B cell (primary cell): Measurements from ENCODE around the gene ZNF774. TPM values are rescaled to one million over a fixed set of nuclear protein-coding genes. Genes with fewer than 3 reads are reported as not detected.
A peak's percentile ranks its signal among the peaks of the same experiment; 100 is the strongest.
"Not testable (repeated sequence)": the region's sequence is repeated elsewhere in the genome, so short reads cannot be mapped to it uniquely, and the experiment has no call there.

Source experiments
- ATAC-seq: fragments of 200-7000 bp; cut with Tn5 transposase; one replicate; pipeline ENCODE4 v1.10.0; 2021; ENCODE audit warnings: low read depth, mild to moderate bottlenecking, moderate number of reproducible peaks, moderate library complexity
- CTCF ChIA-PET: fragments of 350-600 bp; sonication (Branson Sonifier 250); formaldehyde crosslinking; loops from one replicate; lab custom pipeline; 2021; ENCODE audit warnings: antibody characterized with exemption, inconsistent platforms; lab: Charles Lee
- POLR2A ChIA-PET: fragments of 350-600 bp; sonication (Branson Sonifier 250); formaldehyde crosslinking; loops from one replicate; lab custom pipeline; 2021; ENCODE audit warnings: antibody characterized with exemption; lab: Charles Lee
- DNase-seq: peaks from one replicate; pipeline ENCODE4 v3.0.0; 2013
- H2AFZ ChIP-seq: 2 replicates; pipeline ENCODE4 v1.6.1; 2012; ENCODE audit warnings: mild to moderate bottlenecking, low read depth, low read length; ENCODE audit not compliant: insufficient read depth, poor library complexity, severe bottlenecking
- H3K27ac ChIP-seq, 2 donors: 1 replicate in 1 of 2; 2 replicates in 1 of 2; pipeline ENCODE4 v1.5.1; 2012 to 2013; ENCODE audit warnings: low read length in 2 of 2, mild to moderate bottlenecking in 2 of 2, moderate library complexity in 1 of 2
- H3K27me3 ChIP-seq, 4 experiments: fragments of 200-600 bp in 1 of 4; sonication (generic) in 1 of 4; replicated peaks in 1 of 4; 1 replicate in 2 of 4; 2 replicates in 2 of 4; pipeline versions ENCODE4 v1.6.1 to v1.7.0; 2013 to 2016; ENCODE audit warnings: low read length in 3 of 4, mild to moderate bottlenecking in 2 of 4, mixed read lengths in 1 of 4, moderate library complexity in 1 of 4; ENCODE audit not compliant: insufficient read depth in 4 of 4, control insufficient read depth in 3 of 4; ENCODE audit errors: control extremely low read depth in 1 of 4
- H3K36me3 ChIP-seq, 2 experiments: replicated peaks in 1 of 2; 1 replicate in 1 of 2; 2 replicates in 1 of 2; pipeline versions ENCODE4 v1.6.1 to v1.7.1; 2013; ENCODE audit warnings: low read length in 1 of 2; ENCODE audit not compliant: insufficient read depth in 2 of 2, control insufficient read depth in 1 of 2; ENCODE audit errors: control extremely low read depth in 1 of 2, extremely low read depth in 1 of 2
- H3K4me1 ChIP-seq, 2 donors: fragments of 200-600 bp in 1 of 2; sonication (generic) in 1 of 2; 1 replicate in 1 of 2; 2 replicates in 1 of 2; pipeline versions ENCODE4 v1.5.1 to v1.6.1; 2013 to 2017; ENCODE audit warnings: low read length in 2 of 2; ENCODE audit not compliant: control insufficient read depth in 2 of 2, insufficient read depth in 2 of 2
- H3K4me2 ChIP-seq: replicated peaks from 2 replicates; pipeline ENCODE3; 2012; ENCODE audit warnings: mild to moderate bottlenecking, low read depth, low read length; ENCODE audit not compliant: poor library complexity, severe bottlenecking
- H3K4me3 ChIP-seq, 5 experiments: fragments of 200-600 bp in 1 of 5; sonication (generic) in 1 of 5; 1 replicate in 3 of 5; 2 replicates in 2 of 5; pipeline versions ENCODE4 v1.5.1 to v1.7.0; 2011 to 2016; ENCODE audit warnings: low read length in 4 of 5, mild to moderate bottlenecking in 4 of 5, low read depth in 2 of 5, control low read depth in 1 of 5, moderate library complexity in 1 of 5; ENCODE audit not compliant: insufficient read depth in 1 of 5; ENCODE audit errors: control extremely low read depth in 1 of 5, extremely low read depth in 1 of 5
- H3K79me2 ChIP-seq: fragments of 200-600 bp; sonication (generic); one replicate; pipeline ENCODE4 v1.6.0; 2016; ENCODE audit warnings: low read length; ENCODE audit not compliant: control insufficient read depth, insufficient read depth
- H3K9ac ChIP-seq: fragments of 200-600 bp; sonication (generic); 2 replicates; pipeline ENCODE4 v1.6.1; 2017; ENCODE audit warnings: mild to moderate bottlenecking, low read length, moderate library complexity
- H3K9me3 ChIP-seq, 3 donors: one replicate each; pipeline versions ENCODE4 v1.6.1 to v1.7.1; 2013; ENCODE audit warnings: low read length in 2 of 3; ENCODE audit not compliant: control insufficient read depth in 2 of 3, insufficient read depth in 1 of 3; ENCODE audit errors: control extremely low read depth in 1 of 3
- H4K20me1 ChIP-seq: 2 replicates; pipeline ENCODE4 v1.6.0; 2012; ENCODE audit warnings: mild to moderate bottlenecking, low read length; ENCODE audit not compliant: insufficient read depth, control insufficient read depth, poor library complexity, severe bottlenecking
- H3K27ac Mint-ChIP-seq: one replicate; pipeline ENCODE4 v1.8.0; 2021; ENCODE audit warnings: mixed read lengths
- H3K27me3 Mint-ChIP-seq: one replicate; pipeline ENCODE4 v1.8.0; 2021; ENCODE audit warnings: mixed read lengths
- H3K4me1 Mint-ChIP-seq: one replicate; pipeline ENCODE4 v1.8.0; 2021; ENCODE audit warnings: mixed read lengths
- H3K4me3 Mint-ChIP-seq: one replicate; pipeline ENCODE4 v1.8.0; 2021; ENCODE audit warnings: mixed read lengths
- H3K9me3 Mint-ChIP-seq: one replicate; pipeline ENCODE4 v1.8.0; 2022; ENCODE audit warnings: mixed read lengths; ENCODE audit not compliant: insufficient read depth
- EZH2 ChIP-seq: IDR thresholded peaks from 2 replicates; pipeline ENCODE4 v1.6.1; 2012; ENCODE audit warnings: borderline replicate concordance, low read depth, mild to moderate bottlenecking, moderate library complexity, low read length; ENCODE audit not compliant: insufficient read depth, poor library complexity, severe bottlenecking
- WGBS: methylation state at CpG from one replicate; pipeline ENCODE4 v1.1.5; 2013; ENCODE audit warnings: missing lambda C conversion rate; ENCODE audit not compliant: insufficient coverage; 5-methylcytosine and 5-hydroxymethylcytosine counted together
- intact Hi-C: fragments of 100-400 bp; cut with micrococcal nuclease; formaldehyde crosslinking; loops from one replicate; pipeline ENCODE4 v1.10.0; 2022
- polyA plus RNA-seq: library from polyadenylated mRNA; depleted of rRNA; stranded (reverse); fragments of >200 nt; gene quantifications from 2 replicates; pipeline ENCODE4 v1.2.3, GENCODE V29; 2012
- total RNA-seq, 2 donors: library from RNA; stranded (reverse); fragments of 120-200 nt in 1 of 2; gene quantifications; 1 replicate in 1 of 2; 2 replicates in 1 of 2; pipeline versions ENCODE4 v1.2.3 to v1.2.4, GENCODE V29; 2013 to 2022
- TF ChIP-seq, protein P1 (sequence below): fragments of 200-600 bp; IDR thresholded peaks from one replicate; pipeline ENCODE4 v1.8.0; 2022; ENCODE audit warnings: antibody characterized with exemption, mild to moderate bottlenecking

The ZNF774 gene
- total and polyA plus RNA-seq, 2 donors (not counting 1 experiment from before 2014, with no cell fraction given) = 0.19 to 0.54 TPM

DNA sequence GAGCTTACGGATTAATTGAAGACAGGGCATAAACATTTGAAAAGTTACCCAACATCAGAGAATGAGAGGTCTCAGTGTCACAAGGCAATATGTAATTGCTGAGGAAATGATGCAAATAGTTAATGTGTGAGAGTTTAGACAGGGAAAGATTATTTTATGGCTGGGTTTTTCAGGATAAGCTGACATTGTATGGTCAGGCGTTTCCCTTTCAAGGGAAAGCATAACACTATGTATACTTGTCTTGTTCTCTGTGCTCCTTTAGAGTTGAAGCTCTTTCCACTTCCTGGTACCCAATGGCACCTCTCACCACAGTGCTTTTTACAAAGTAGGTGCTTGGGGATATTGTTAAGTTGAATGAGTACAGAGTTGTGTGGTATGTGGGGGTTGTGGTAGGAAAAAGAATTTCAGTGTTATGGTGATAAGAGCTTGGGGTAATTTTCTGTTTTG, 55.8 kb downstream of the ZNF774 start:
- H3K79me2 ChIP-seq = peaks cover 88% of the 10 kb centered on the region
- H3K9me3 Mint-ChIP-seq = no peaks in the 10 kb centered on the region
- POLR2A ChIA-PET = no interaction called here
- peaks cover 9 to 24% of the 10 kb centered on the region in 2 donors for H3K4me1 ChIP-seq
- CTCF ChIA-PET = interaction anchor here (1.1 kb wide), 1 partner anchor 47 kb away, joined by 3 read pairs; no protein-coding TSS in a partner anchor
- peaks cover 0 to 4% (median 0%) of the 10 kb centered on the region in 3 donors for H3K9me3 ChIP-seq
- no peaks in the 10 kb centered on the region for H3K27me3 ChIP-seq
- intact Hi-C loops = no loop called here
- H3K4me2 ChIP-seq = no peak overlapping the region
- no peak overlapping the region for H2AFZ ChIP-seq
- no peak for DNase-seq
- H3K27ac ChIP-seq = no peak overlapping the region
- no peak overlapping the region for H3K27ac Mint-ChIP-seq
- H3K4me1 Mint-ChIP-seq = peaks cover 62% of the 10 kb centered on the region
- no peak for ATAC-seq
- H3K36me3 ChIP-seq = peaks cover 3 to 9% of the 10 kb centered on the region in 2 experiments
- 100% methylated on average over 1 of the region's 2 CpGs for WGBS
- H3K9ac ChIP-seq = no peak overlapping the region
- H3K4me3 Mint-ChIP-seq = no peak overlapping the region
- H3K27me3 Mint-ChIP-seq = no peaks in the 10 kb centered on the region
- peaks cover 54% of the 10 kb centered on the region for H4K20me1 ChIP-seq
- TF ChIP-seq, protein P1, sequence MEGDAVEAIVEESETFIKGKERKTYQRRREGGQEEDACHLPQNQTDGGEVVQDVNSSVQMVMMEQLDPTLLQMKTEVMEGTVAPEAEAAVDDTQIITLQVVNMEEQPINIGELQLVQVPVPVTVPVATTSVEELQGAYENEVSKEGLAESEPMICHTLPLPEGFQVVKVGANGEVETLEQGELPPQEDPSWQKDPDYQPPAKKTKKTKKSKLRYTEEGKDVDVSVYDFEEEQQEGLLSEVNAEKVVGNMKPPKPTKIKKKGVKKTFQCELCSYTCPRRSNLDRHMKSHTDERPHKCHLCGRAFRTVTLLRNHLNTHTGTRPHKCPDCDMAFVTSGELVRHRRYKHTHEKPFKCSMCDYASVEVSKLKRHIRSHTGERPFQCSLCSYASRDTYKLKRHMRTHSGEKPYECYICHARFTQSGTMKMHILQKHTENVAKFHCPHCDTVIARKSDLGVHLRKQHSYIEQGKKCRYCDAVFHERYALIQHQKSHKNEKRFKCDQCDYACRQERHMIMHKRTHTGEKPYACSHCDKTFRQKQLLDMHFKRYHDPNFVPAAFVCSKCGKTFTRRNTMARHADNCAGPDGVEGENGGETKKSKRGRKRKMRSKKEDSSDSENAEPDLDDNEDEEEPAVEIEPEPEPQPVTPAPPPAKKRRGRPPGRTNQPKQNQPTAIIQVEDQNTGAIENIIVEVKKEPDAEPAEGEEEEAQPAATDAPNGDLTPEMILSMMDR = no peak
- TF ChIP-seq EZH2 = no peak
- no peak overlapping the region for H3K4me3 ChIP-seq

DNA sequence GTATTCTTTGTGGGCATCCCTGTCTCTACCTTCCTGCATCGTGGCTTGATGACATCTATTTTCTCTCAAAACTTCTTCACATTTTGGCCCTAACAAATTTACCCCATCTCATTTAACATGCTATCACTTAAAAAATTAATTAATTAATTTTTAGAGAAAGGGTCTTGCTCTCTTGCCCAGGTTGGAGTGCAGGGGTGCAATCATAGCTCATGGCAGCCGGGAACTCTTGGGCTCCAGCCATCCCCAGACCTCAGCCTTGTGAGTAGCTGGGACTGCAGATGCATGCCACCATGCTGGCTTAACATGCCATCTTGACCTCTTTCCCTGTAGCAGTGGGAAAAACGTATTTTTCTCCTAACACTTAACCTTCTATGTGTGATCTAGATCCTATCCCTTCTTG, 56.6 kb downstream of the ZNF774 start:
- no peak overlapping the region for H2AFZ ChIP-seq
- H3K9ac ChIP-seq = no peak overlapping the region
- POLR2A ChIA-PET = no interaction called here
- H3K4me1 ChIP-seq = peaks cover 16 to 32% of the 10 kb centered on the region in 2 donors
- Mint-ChIP-seq H3K4me3 (no peak overlapping the region), H3K27me3 (no peaks in the 10 kb centered on the region), H3K27ac (peak overlapping the region; percentile 57), H3K9me3 (no peaks in the 10 kb centered on the region), H3K4me1 (peaks cover 68% of the 10 kb centered on the region)
- no peaks in the 10 kb centered on the region for H3K27me3 ChIP-seq
- WGBS = 67% methylated on average over 2 of the region's 3 CpGs
- no peak for DNase-seq
- intact Hi-C loops = no loop called here
- H3K4me2 ChIP-seq = no peak overlapping the region
- peaks cover 3 to 9% of the 10 kb centered on the region in 2 experiments for H3K36me3 ChIP-seq
- H3K9me3 ChIP-seq = peaks cover 0 to 4% (median 0%) of the 10 kb centered on the region in 3 donors
- H3K79me2 ChIP-seq = peaks cover 88% of the 10 kb centered on the region
- H3K27ac ChIP-seq = no peak overlapping the region
- no peak for ATAC-seq
- peaks cover 62% of the 10 kb centered on the region for H4K20me1 ChIP-seq
- CTCF ChIA-PET = no interaction called here
- TF ChIP-seq, protein P1 = no peak
- TF ChIP-seq EZH2 = no peak
- H3K4me3 ChIP-seq = no peak overlapping the region

DNA sequence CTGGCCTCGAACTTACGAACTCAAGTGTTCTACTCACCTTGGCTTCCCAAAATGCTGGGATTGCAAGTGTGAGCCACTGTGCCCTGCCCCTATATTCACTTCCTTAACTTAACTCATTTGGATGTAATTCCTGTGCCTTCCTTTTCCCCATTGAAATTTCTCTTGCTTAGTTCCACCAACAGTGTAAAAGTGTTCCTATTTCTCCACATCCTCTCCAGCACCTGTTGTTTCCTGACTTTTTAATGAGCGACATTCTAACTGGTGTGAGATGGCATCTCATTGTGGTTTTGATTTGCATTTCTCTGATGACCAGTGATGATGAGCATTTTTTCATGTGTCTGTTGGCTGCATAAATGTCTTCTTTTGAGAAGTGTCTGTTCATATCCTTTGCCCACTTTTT, 57.5 kb downstream of the ZNF774 start:
- peaks cover 71% of the 10 kb centered on the region for H4K20me1 ChIP-seq
- H3K27me3 Mint-ChIP-seq, H3K9me3 ChIP-seq, H3K4me2 ChIP-seq, intact Hi-C loops, DNase-seq, H3K27ac Mint-ChIP-seq, POLR2A ChIA-PET, H3K4me3 Mint-ChIP-seq, ATAC-seq, H3K4me3 ChIP-seq, CTCF ChIA-PET, H3K9ac ChIP-seq, H2AFZ ChIP-seq, H3K27me3 ChIP-seq, H3K9me3 Mint-ChIP-seq, H3K36me3 ChIP-seq, H3K27ac ChIP-seq: not testable (repeated sequence)
- H3K4me1 Mint-ChIP-seq = peaks cover 68% of the 10 kb centered on the region
- H3K79me2 ChIP-seq = peaks cover 88% of the 10 kb centered on the region
- WGBS = 100% methylated on average over 2 of the region's 3 CpGs
- H3K4me1 ChIP-seq = peaks cover 25 to 40% of the 10 kb centered on the region in 2 donors
